ENCODE results near the gene LNPEP.

DNA sequence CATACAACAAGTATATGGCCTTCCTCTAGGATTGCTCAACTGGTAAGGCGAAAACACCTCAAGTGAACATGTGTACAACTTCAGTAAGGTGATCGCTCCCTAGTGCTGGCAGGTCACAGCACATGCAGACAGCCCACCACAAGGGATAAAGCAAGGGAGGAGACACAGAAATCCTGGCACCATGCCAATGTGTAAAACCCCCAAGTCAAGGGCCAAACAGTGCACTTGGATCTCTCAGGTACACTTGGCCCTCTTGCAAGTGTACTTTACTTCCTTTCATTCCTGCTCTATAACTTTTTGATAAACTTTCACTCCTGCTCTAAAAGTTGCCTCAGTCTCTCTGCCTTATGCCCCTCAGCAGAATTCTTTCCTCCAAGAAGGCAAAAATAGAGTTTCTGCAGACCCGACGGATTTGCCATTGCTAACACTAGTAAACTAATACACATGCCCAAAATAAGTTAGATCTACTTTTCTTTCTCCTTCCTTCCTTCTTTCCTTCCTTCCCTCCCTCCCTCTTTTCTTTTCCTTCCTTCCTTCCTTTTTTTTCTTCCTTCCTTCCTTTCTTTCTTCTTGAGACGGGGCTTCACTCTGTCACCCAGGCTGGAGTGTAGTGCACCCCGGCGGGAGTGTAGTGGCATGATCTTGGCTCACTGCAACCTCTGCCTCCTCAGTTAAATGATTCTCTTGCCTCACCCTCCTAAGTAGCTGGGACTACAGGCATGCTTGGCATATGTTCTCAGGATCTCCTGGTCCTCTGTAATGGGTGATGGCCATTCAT lies 6.8 kb upstream of the LNPEP start:
- TF ChIP-seq EZH2 (IDR thresholded peaks at IDR 0.05) (no peak), POLR2AphosphoS5 (IDR thresholded peaks at IDR 0.05; ENCODE audit: borderline replicate concordance, low read depth, low read length) (no peak)

Data from SK-N-MC (cell line).